ENCODE measurements around the gene MLPH. TPM values are rescaled to one million over a fixed set of nuclear protein-coding genes. Genes with fewer than 3 reads are reported as not detected.

The MLPH gene
- total RNA-seq, 1 donor from 2014 or later: not detected

DNA sequence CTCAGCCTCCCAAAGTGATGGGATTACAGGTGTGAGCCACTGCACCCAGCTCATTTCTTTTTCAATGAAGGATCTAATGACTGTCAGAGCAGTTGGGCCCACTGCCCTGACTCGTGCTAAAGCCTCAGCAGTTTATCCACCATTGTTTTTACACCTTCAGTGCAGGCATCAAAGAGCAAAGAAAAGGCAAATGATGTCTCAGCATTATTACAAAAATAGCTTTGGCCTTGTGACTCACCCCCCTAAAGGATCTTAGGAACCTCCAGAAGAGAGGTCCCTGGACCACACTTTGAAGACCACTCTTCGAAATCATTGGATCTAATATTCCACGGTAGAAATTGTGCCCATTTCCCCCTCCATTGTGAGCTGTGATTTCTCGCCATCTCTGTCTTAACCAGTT, 21.3 kb downstream of the MLPH start:
- Mint-ChIP-seq H3K9me3 (peaks cover 8% of the 10 kb centered on the region), H3K36me3 (no peaks in the 10 kb centered on the region), H3K4me3 (no peak overlapping the region), H3K27me3 (ENCODE audit: insufficient read depth, low read depth) (peaks cover 12% of the 10 kb centered on the region), H3K27ac (no peak overlapping the region), H3K4me1 (peaks cover 17% of the 10 kb centered on the region)
- DNase-seq (ENCODE audit: low spot score): no peak
- H3K4me1 ChIP-seq: no peaks in the 10 kb centered on the region
- no peak overlapping the region for H3K4me3 ChIP-seq
- no peaks in the 10 kb centered on the region for H3K9me3 ChIP-seq (ENCODE audit: low read depth)
- H4K20me1 ChIP-seq (ENCODE audit: low read depth): peaks cover 4% of the 10 kb centered on the region
- TF ChIP-seq, protein P1, sequence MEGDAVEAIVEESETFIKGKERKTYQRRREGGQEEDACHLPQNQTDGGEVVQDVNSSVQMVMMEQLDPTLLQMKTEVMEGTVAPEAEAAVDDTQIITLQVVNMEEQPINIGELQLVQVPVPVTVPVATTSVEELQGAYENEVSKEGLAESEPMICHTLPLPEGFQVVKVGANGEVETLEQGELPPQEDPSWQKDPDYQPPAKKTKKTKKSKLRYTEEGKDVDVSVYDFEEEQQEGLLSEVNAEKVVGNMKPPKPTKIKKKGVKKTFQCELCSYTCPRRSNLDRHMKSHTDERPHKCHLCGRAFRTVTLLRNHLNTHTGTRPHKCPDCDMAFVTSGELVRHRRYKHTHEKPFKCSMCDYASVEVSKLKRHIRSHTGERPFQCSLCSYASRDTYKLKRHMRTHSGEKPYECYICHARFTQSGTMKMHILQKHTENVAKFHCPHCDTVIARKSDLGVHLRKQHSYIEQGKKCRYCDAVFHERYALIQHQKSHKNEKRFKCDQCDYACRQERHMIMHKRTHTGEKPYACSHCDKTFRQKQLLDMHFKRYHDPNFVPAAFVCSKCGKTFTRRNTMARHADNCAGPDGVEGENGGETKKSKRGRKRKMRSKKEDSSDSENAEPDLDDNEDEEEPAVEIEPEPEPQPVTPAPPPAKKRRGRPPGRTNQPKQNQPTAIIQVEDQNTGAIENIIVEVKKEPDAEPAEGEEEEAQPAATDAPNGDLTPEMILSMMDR (IDR thresholded peaks at IDR 0.05): no peak
- no peak for TF ChIP-seq EZH2 (IDR thresholded peaks at IDR 0.05)
- TF ChIP-seq EZH2phosphoT487 (IDR thresholded peaks at IDR 0.05): no peak
- no peaks in the 10 kb centered on the region for H3F3A ChIP-seq (ENCODE audit: low read depth)
- no peak overlapping the region for H3K9ac ChIP-seq
- H3K27me3 ChIP-seq: no peaks in the 10 kb centered on the region
- no peaks in the 10 kb centered on the region for H3K36me3 ChIP-seq
- no peaks in the 10 kb centered on the region for H3K79me2 ChIP-seq (ENCODE audit: low read depth)
- H3K4me2 ChIP-seq: no peak overlapping the region
- no peak overlapping the region for H2AFZ ChIP-seq (replicated peaks)
- no peak overlapping the region for H3K27ac ChIP-seq

DNA sequence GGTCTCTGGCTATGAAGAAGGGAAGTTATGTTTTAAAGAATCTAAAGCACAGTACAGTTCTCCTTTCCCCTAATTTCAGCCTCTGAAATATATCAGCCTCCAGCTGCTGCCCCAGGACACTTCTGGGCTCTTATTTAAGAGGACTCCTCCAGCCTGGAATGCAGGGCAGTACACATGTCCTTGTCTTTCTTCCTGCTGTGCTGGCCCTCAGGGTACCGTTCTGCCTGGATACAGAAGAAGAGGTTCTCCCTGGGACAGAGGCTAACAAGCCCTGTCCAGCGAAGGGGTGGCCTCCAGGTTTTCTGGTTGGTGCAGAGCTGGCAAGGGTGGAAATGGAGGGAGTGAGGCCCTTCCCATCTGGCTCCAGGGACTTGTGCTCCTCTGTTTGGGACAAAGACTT, 22.1 kb downstream of the MLPH start:
- Histone ChIP-seq H3F3A (ENCODE audit: low read depth) (no peaks in the 10 kb centered on the region), H3K27ac (no peak overlapping the region), H3K9me3 (ENCODE audit: low read depth) (no peaks in the 10 kb centered on the region), H3K4me2 (no peak overlapping the region), H3K9ac (no peak overlapping the region), H3K4me1 (no peaks in the 10 kb centered on the region), H3K27me3 (no peaks in the 10 kb centered on the region), H4K20me1 (ENCODE audit: low read depth) (peaks cover 4% of the 10 kb centered on the region), H3K79me2 (ENCODE audit: low read depth) (no peaks in the 10 kb centered on the region), H2AFZ (replicated peaks) (no peak overlapping the region), H3K36me3 (no peaks in the 10 kb centered on the region), H3K4me3 (no peak overlapping the region)
- no peak for DNase-seq (ENCODE audit: low spot score)
- TF ChIP-seq EZH2 (IDR thresholded peaks at IDR 0.05) (no peak), EZH2phosphoT487 (IDR thresholded peaks at IDR 0.05) (no peak)
- TF ChIP-seq, protein P1 (IDR thresholded peaks at IDR 0.05): no peak
- Mint-ChIP-seq H3K27me3 (ENCODE audit: insufficient read depth, low read depth) (peaks cover 12% of the 10 kb centered on the region), H3K4me3 (no peak overlapping the region), H3K4me1 (peaks cover 23% of the 10 kb centered on the region), H3K9me3 (peaks cover 8% of the 10 kb centered on the region), H3K27ac (no peak overlapping the region), H3K36me3 (no peaks in the 10 kb centered on the region)

- Mint-ChIP-seq H3K4me3 (no peak overlapping the region), H3K27ac (no peak overlapping the region), H3K36me3 (no peaks in the 10 kb centered on the region), H3K9me3 (peaks cover 8% of the 10 kb centered on the region), H3K27me3 (ENCODE audit: insufficient read depth, low read depth) (peaks cover 12% of the 10 kb centered on the region), H3K4me1 (peaks cover 30% of the 10 kb centered on the region)
- H3F3A ChIP-seq (ENCODE audit: low read depth): no peaks in the 10 kb centered on the region
- no peak overlapping the region for H3K4me3 ChIP-seq
- H2AFZ ChIP-seq (replicated peaks): no peak overlapping the region
- no peaks in the 10 kb centered on the region for H3K27me3 ChIP-seq
- no peaks in the 10 kb centered on the region for H3K9me3 ChIP-seq (ENCODE audit: low read depth)
- no peak overlapping the region for H3K9ac ChIP-seq
- no peak overlapping the region for H3K27ac ChIP-seq
- H3K4me1 ChIP-seq: no peaks in the 10 kb centered on the region
- H4K20me1 ChIP-seq (ENCODE audit: low read depth): peaks cover 4% of the 10 kb centered on the region
- no peaks in the 10 kb centered on the region for H3K79me2 ChIP-seq (ENCODE audit: low read depth)
- no peak overlapping the region for H3K4me2 ChIP-seq
- no peak for TF ChIP-seq EZH2phosphoT487 (IDR thresholded peaks at IDR 0.05)
- TF ChIP-seq EZH2 (IDR thresholded peaks at IDR 0.05): no peak
- TF ChIP-seq, protein P1 (IDR thresholded peaks at IDR 0.05): no peak
- DNase-seq (ENCODE audit: low spot score): no peak
- H3K36me3 ChIP-seq: no peaks in the 10 kb centered on the region
Observed at GRCh38 chr2:237509905-237510304, 22.9 kb downstream of the MLPH start.

Data from neural progenitor cell (in vitro differentiated cells).